AG20443 (cell line): Measurements from ENCODE around the gene ANXA2.

Experiments used
- DNase-seq: peaks from one replicate; pipeline ENCODE4 v3.0.0; 2012; ENCODE audit warnings: low spot score, mixed read lengths

The ANXA2 gene

GRCh38 chr15:60389261-60390077 lies 8.3 kb downstream of the ANXA2 start:
- DNase-seq, result no peak

GRCh38 chr15:60387321-60387720 lies 10.5 kb downstream of the ANXA2 start:
- no peak for DNase-seq

- DNase-seq, result no peak
These were observed 11.2 kb downstream of the ANXA2 start for GRCh38 chr15:60386615-60387014.

- DNase-seq, result no peak
These were observed 11.9 kb downstream of the ANXA2 start for GRCh38 chr15:60385620-60386552.

GRCh38 chr15:60384526-60385126 lies 13.2 kb downstream of the ANXA2 start:
- DNase-seq, result no peak

GRCh38 chr15:60384053-60384452 lies 13.7 kb downstream of the ANXA2 start:
- no peak for DNase-seq

- DNase-seq, result no peak
These were observed 14.8 kb downstream of the ANXA2 start for GRCh38 chr15:60382773-60383674.

GRCh38 chr15:60381148-60381788 lies 16.5 kb downstream of the ANXA2 start:
- DNase-seq, result no peak

GRCh38 chr15:60379525-60380274 lies 18.1 kb downstream of the ANXA2 start:
- peak; percentile 74 for DNase-seq

GRCh38 chr15:60379185-60379524 lies 18.6 kb downstream of the ANXA2 start:
- DNase-seq, result no peak

- no peak for DNase-seq
These were observed 21.1 kb downstream of the ANXA2 start for GRCh38 chr15:60376677-60377095.

GRCh38 chr15:60375306-60375705 lies 22.5 kb downstream of the ANXA2 start:
- no peak for DNase-seq

GRCh38 chr15:60374628-60375081 lies 23.1 kb downstream of the ANXA2 start:
- peak; percentile 69 for DNase-seq

GRCh38 chr15:60374209-60374608 lies 23.6 kb downstream of the ANXA2 start:
- DNase-seq, result no peak

GRCh38 chr15:60373745-60374144 lies 24.0 kb downstream of the ANXA2 start:
- no peak for DNase-seq

GRCh38 chr15:60373327-60373726 lies 24.5 kb downstream of the ANXA2 start:
- no peak for DNase-seq

- no peak for DNase-seq
These were observed 25.0 kb downstream of the ANXA2 start for GRCh38 chr15:60372756-60373155.

- no peak for DNase-seq
These were observed 25.6 kb downstream of the ANXA2 start for GRCh38 chr15:60372227-60372626.

- peak; percentile 90 for DNase-seq
These were observed 26.4 kb downstream of the ANXA2 start for GRCh38 chr15:60371175-60372051.

- DNase-seq, result no peak
These were observed 27.0 kb downstream of the ANXA2 start for GRCh38 chr15:60370869-60371136.
